ENCODE data around the gene BSPRY.

- TF ChIP-seq CTCF (IDR thresholded peaks at IDR 0.05) (no peak), EZH2 (IDR thresholded peaks at IDR 0.05; ENCODE audit: borderline replicate concordance, insufficient read depth, low read depth, low read length, poor library complexity, severe bottlenecking) (no peak)
Measured at GRCh38 chr9:113417370-113417769, 68.0 kb downstream of the BSPRY start.

Measured in B cell (primary cell).